Lower leg skin (tissue), 4 donors: ENCODE measurements around the gene FARP1. TPM values are rescaled to one million over a fixed set of nuclear protein-coding genes. Genes with fewer than 3 reads are reported as not detected.

ENCODE experiments used
- DNase-seq, 2 donors: peaks; one replicate each; pipeline ENCODE4 v3.0.0-alpha.2; 2019; ENCODE audit warnings: low spot score in 2 of 2
- H3K4me3 ChIP-seq: fragments of 200-600 bp; sonication (generic); 2 replicates; pipeline ENCODE4 v1.5.1; 2017; ENCODE audit warnings: mild to moderate bottlenecking, low read depth; ENCODE audit not compliant: poor library complexity, severe bottlenecking
- POLR2A ChIP-seq, 2 donors: fragments of 450-650 bp; IDR thresholded peaks; one replicate each; pipeline ENCODE4 v1.6.1; 2016 to 2017; ENCODE audit warnings: antibody characterized with exemption in 2 of 2, mild to moderate bottlenecking in 1 of 2, moderate library complexity in 1 of 2
- WGBS, 2 donors: methylation state at CpG; one replicate each; pipeline ENCODE4 v1.1.5; 2018; 5-methylcytosine and 5-hydroxymethylcytosine counted together
- intact Hi-C: fragments of 100-400 bp; cut with DNase I; formaldehyde crosslinking; loops from one replicate; pipeline ENCODE4 v1.15.0; 2023; ENCODE audit warnings: low total_unique reads
- total RNA-seq, 4 donors: library from RNA; depleted of rRNA; stranded (reverse); fragments of >200 nt; gene quantifications; one replicate each; pipeline ENCODE4 v1.1.0, GENCODE V29; 2016
- TF ChIP-seq, protein P1 (sequence below), 3 donors: fragments of 450-650 bp; IDR thresholded peaks; one replicate each; pipeline ENCODE4 v1.5.1; 2016; ENCODE audit warnings: antibody characterized with exemption in 3 of 3, mild to moderate bottlenecking in 3 of 3, moderate library complexity in 2 of 3

Gene FARP1
- total RNA-seq, 4 donors from 2014 or later: 4.9 to 26.2 (median 13.3) TPM

DNA sequence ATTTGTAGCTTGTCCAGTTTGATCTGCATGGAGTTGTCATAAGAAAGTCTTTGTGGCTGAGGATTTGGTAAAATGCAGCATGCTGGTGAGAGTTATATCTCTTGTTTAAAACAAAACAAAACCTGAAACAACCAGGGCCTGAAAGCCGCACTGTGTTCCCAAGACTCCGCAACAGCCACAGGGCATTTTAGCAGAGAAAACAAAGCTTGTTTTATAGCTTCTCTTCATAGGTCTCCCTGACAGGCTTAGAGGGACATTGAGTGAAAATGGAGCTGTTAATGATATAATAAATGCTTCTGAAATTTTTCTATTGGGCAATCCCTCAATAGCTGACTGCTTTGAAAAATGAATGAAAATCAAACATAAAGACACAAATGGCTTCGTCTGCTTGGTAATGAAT, 182.8 kb downstream of the FARP1 start:
- WGBS, 2 donors: 82 to 88% methylated on average over 3 of the region's 3 CpGs
- TF ChIP-seq POLR2A (IDR thresholded peaks at IDR 0.05): no peak
- TF ChIP-seq, protein P1, sequence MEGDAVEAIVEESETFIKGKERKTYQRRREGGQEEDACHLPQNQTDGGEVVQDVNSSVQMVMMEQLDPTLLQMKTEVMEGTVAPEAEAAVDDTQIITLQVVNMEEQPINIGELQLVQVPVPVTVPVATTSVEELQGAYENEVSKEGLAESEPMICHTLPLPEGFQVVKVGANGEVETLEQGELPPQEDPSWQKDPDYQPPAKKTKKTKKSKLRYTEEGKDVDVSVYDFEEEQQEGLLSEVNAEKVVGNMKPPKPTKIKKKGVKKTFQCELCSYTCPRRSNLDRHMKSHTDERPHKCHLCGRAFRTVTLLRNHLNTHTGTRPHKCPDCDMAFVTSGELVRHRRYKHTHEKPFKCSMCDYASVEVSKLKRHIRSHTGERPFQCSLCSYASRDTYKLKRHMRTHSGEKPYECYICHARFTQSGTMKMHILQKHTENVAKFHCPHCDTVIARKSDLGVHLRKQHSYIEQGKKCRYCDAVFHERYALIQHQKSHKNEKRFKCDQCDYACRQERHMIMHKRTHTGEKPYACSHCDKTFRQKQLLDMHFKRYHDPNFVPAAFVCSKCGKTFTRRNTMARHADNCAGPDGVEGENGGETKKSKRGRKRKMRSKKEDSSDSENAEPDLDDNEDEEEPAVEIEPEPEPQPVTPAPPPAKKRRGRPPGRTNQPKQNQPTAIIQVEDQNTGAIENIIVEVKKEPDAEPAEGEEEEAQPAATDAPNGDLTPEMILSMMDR (IDR thresholded peaks at IDR 0.05): no peak
- no peak overlapping the region for H3K4me3 ChIP-seq
- DNase-seq: no peak
- intact Hi-C loops: no loop called here

DNA sequence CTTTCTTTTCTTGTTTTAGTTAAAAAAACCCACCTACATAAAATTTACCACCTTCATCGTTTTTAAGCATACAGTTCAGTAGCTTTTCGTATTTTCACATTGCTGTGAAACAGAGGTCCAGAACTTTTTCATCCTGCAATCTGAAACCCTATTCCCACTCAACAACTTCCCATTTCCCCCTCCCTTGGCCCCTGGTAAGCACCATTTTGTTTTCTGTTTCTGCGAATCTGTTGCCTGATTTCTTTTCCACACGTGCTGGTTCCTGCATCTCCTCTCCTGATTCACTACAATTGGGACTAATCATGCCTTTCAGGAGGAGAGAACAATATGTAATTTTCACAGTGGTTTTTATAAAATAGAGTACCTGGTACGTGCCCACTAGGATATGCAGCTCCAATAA, 183.4 kb downstream of the FARP1 start:
- intact Hi-C loops: no loop called here
- WGBS, 2 donors: 59 to 75% methylated on average over 5 of the region's 5 CpGs
- TF ChIP-seq, protein P1 (IDR thresholded peaks at IDR 0.05): no peak
- TF ChIP-seq POLR2A (IDR thresholded peaks at IDR 0.05): no peak
- DNase-seq: no peak
- H3K4me3 ChIP-seq: no peak overlapping the region

DNA sequence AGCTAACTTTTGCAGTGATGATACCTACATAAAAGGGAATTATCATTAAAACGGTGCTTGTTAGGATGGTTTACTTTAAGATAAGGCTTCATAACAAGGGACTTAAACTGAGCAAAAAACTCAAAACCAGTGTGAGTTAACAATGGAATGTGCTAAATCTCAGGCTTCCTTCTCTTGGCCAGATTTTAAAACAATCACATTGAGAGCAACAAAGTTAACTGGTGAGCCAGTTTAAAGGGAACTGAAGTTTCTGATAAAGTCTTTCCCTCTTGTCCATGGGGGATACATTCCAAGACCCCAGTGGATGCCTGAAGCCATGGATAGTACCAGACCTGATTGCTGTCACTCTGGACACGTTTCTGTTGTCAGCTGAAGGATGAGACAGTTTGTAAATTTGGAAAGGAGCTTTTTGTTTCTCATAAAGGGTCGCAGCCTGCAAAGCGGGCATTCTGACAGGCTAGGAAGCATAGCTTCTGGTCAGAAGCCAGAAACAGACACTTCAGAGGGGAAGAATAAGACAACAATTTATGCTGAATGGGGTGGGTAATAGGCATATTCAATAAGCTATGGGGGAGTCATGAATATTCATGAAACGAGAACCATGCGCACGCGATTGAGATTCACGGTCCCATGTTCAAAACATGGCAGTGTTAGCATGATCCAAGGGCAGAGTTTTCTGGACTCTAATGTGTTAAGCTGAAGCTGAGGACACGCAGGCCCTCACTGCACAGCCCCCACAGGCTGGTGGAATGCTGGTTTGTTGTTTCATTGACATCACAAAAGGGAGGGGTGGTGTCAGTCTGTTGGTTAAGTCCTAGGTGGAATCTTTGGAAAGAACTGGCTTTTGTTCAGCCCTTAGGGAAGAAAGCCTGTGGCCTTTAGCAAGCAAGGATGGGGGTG, 184.7 kb downstream of the FARP1 start:
- TF ChIP-seq, protein P1 (IDR thresholded peaks at IDR 0.05): no peak
- no peak for TF ChIP-seq POLR2A (IDR thresholded peaks at IDR 0.05)
- intact Hi-C loops: no loop called here
- 78 to 83% methylated on average over 10 of the region's 10 CpGs for WGBS, 2 donors
- no peak for DNase-seq
- H3K4me3 ChIP-seq: no peak overlapping the region

DNA sequence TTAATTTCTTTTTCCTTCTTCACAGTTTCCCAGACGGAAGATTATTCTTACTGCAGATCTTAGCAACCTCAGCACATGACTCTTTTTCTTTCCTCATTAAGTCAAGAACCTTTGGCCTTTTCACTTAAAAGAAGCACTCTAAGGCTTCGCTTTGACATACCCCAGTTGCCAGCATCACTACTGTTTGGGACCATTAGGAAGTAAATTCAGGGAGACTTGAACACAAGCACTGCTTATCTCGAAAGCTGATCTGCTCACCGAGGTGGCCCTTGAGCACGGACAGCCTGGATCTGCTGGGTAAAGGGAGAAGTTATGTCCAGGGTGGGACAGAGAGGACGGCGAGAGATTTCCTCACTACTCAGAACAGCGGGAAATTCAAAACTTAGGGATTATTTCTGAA, 185.6 kb downstream of the FARP1 start:
- TF ChIP-seq, protein P1 (IDR thresholded peaks at IDR 0.05): no peak
- TF ChIP-seq POLR2A (IDR thresholded peaks at IDR 0.05): no peak
- intact Hi-C loops: no loop called here
- no peak for DNase-seq
- WGBS, 2 donors: 87 to 89% methylated on average over 8 of the region's 8 CpGs
- H3K4me3 ChIP-seq: no peak overlapping the region

DNA sequence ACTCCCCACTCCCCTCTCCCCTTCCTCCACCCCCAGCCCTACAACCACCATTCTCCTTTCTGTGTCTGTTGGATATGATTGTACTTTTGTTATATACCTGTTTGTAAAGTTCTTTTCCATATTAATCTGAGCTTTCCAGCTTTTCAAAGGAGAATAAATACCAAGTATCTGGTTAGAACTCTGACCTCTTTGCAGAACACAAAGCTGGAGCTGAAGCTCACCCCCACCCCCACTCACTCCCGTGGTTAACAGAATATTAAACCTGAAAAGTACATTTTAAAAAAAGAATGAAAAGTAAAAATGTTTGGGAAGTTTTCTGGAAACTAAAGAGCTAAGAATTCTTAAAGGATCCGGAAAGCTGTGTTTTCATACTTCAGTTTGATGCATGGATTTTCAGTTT, 189.3 kb downstream of the FARP1 start:
- intact Hi-C loops: no loop called here
- DNase-seq: peak in 1 of 2 donors; percentile 5
- H3K4me3 ChIP-seq: no peak overlapping the region
- TF ChIP-seq, protein P1 (IDR thresholded peaks at IDR 0.05): no peak
- TF ChIP-seq POLR2A (IDR thresholded peaks at IDR 0.05): no peak
- WGBS, 2 donors: 90 to 95% methylated on average over 2 of the region's 2 CpGs
